HG02852 (cell line): Measurements from ENCODE around the gene SPINK4.
A peak's percentile ranks its signal among the peaks of the same experiment; 100 is the strongest.

Source experiments
- ATAC-seq: cut with Tn5 transposase; IDR thresholded peaks from one replicate; pipeline ENCODE4 v1.9.1; 2021; ENCODE audit warnings: mild to moderate bottlenecking, moderate library complexity; ENCODE audit not compliant: unreplicated experiment

Gene SPINK4

GRCh38 chr9:33255471-33255870 is 15.5 kb downstream of the SPINK4 start:
- ATAC-seq: no peak

- ATAC-seq: no peak
Observed at GRCh38 chr9:33256236-33256635, 16.3 kb downstream of the SPINK4 start.

GRCh38 chr9:33257276-33257675 is 17.3 kb downstream of the SPINK4 start:
- no peak for ATAC-seq

- ATAC-seq: no peak
Observed at GRCh38 chr9:33260372-33260771, 20.4 kb downstream of the SPINK4 start.

DNA sequence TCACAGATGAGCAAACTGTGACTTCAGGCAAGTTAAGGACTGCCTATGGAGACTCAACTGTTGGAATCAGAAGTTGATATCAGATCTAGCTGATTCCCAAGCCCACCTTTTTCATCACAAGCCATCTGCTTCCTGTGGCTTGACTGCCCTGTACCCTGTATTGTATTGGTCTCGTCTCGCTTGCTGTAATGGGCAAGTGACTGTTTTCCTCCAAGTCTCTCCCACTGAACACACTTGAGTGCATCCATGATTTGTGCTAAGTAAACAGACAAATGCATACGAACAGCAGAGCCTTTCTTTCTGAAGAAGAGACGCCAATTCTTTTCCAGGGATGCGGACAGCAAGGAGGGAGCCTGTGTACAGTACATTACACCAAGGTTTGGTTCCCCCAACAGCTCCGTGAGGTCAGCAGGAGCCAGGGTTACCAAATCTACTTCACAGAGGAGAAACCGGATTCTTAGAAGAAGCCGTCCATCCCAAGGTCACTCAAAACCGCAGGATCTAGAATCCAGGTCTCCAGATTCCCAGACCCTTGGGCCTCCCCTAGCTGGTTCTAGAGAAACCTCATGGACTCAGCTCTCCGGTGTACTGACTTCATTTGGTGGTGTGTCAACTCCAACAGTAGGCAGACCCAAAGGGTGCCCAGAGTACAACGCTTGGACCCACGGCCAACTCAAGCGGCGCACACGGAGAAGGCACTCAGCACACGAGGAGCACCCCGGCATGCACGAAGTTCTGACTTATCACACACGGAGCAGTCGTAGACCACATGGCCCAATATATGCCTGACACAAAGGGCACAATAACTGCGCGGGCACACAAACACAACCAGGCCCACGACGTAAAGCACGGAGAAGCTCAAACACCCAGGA is 23.4 kb downstream of the SPINK4 start:
- ATAC-seq: peak; percentile 3

DNA sequence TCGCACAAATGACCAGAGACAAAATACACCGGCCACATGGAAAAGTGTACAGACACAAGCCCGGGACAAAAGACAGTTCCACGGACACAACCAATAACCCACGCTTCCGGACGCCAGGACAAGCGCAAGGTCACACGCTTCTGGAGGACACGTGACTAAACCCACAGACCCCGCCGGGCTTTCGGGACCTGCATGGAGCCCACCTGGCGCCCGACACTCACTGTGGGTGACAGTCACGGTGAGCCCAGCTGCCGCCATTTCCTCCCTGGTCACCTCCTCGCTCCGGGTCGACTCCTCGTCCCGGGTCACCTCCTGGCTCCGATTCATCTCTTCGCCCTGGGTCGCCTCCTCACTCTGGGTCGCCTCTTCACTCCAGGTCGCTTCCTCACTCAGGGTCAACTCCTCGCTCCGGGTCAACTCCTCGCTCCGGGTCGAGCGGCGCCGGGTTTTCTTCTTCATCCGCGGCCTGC is 24.1 kb downstream of the SPINK4 start:
- peak; percentile 34 for ATAC-seq

GRCh38 chr9:33264473-33265177 is 24.7 kb downstream of the SPINK4 start, which contains the start of the genes BAG1 and CHMP5:
TSS of gene BAG1 (minus strand) at chr9:33264708.
TSS of gene CHMP5 (plus strand) at chr9:33265049. CDS start at chr9:33265079, 30 bp downstream.
- peak; percentile 81 for ATAC-seq

- no peak for ATAC-seq
Observed at GRCh38 chr9:33265211-33265865, 25.4 kb downstream of the SPINK4 start.

GRCh38 chr9:33267151-33267767 is 27.3 kb downstream of the SPINK4 start:
- no peak for ATAC-seq

DNA sequence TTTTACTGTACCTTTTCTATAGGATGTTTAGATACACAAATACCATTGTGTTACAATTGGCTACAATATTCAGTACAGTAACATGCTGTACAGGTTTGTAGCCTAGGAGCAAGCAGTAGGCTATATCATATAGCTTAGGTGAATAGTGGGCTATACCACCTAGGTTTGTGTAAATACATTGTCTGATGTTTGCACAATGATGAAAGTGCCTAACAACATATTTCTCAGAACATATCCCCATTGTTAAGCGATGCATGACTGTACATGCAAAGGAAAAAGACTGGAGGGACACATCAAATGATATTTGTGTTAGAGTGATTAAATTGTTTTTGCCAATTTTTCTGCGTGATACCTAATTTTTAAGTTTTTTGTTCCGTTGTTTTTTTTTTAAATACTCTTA is 30.2 kb downstream of the SPINK4 start:
- ATAC-seq: no peak

DNA sequence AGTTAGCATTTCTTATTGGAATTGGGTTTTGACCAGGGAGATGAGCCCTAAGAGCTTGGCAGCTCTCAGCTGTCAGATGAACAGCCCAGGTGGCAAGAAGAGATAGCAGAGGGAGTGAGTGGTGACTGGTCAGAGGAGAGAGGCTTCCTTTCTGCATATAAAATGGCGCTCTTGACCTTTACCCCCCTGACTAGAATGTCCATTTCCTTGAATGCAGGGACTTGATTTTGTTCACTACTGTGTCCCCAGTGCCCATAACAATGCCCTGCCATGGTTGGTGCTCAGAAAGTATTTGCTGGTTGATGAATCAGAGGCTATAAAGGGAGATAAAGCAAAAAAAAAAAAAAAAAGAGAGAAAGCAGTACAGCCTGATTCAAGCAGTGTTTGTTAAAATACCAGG is 32.1 kb downstream of the SPINK4 start:
- ATAC-seq: no peak

DNA sequence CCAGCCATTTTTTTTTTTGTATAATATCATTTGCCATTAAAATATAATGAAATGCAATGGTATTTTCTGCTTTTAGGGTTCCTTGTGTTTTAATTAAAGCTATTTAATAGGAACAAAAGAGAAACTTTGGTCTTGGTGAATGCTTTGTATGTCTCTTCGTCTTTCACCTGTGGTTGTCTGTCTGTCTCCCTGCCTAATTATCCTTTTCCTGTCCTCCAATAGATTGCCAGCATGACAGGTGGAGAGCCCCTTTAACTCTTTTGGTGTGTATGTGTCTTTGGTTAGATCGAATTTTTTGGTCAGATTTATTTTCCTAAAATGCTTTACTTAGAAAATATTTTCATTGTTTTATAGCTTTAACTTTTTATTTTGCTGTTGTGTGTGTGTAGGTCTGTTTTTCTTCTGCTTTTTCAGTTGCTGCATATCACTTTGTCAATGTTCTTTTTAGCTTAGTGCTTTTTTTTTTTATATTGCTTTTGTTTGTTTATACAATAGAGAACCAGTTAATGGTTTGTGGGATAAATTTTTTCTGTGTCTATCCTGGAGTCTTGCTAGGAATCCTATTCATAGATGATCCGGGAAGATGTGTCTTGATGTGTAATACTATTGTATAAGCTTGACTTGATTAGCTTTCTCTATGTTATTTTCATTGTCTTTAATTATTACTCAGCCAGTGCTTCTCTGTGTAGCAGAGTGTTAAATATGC is 33.5 kb downstream of the SPINK4 start:
- no peak for ATAC-seq

DNA sequence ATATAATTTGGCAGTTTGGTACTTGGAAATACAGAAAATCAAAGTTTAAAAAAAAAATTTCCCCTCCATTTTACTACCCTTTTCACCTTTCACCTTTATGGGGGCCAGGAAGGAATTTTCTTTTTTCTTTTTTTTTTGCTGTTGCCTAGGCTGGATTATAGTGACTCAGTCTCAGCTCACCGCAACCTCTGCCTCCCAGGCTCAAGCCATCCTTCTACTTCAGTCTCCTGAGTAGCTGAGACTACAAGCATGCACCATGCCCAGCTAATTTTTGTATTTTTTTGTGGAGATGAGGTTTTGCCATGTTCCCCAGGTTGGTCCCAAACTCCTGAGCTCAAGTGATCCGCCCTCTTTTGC is 34.0 kb downstream of the SPINK4 start:
- ATAC-seq: no peak

DNA sequence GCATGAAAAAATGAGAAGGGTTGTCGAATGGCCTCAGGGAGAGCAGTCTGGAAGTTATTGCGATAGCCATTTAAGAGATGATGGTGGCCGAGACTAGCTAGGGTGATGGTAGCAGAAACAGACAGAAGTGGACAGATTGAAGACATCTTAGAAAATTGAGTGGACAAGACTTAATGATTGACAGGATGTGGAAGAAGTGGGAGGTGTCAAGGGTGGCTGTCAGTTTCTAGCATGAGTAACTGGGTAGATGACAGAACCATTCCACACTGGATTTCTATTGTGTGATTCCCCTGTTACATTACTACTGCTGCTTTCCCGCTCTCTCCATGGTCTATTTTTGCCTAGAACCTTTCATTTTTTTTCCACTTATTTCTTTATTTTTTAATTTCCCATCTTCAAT is 37.5 kb downstream of the SPINK4 start:
- no peak for ATAC-seq

DNA sequence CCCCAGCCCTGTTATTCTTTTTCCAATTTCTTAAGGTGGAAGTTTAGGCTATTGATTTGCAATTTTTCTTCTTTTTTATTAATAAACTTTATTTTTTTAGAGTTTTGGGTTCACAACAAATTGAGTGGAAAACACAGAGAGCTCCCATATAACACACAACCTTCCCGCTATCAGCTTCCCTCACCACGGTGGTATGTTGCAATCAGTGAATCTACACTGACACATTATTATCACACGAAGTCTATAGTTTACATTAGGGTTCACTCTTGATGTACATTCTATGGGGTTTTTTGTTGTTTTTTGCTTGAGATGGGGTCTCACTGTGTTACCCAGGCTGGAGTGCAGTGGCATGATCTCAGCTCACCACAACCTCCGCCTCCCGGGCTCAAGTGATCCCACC is 45.5 kb downstream of the SPINK4 start:
- no peak for ATAC-seq

- no peak for ATAC-seq
Observed at GRCh38 chr9:33287087-33287490, 47.1 kb downstream of the SPINK4 start.

DNA sequence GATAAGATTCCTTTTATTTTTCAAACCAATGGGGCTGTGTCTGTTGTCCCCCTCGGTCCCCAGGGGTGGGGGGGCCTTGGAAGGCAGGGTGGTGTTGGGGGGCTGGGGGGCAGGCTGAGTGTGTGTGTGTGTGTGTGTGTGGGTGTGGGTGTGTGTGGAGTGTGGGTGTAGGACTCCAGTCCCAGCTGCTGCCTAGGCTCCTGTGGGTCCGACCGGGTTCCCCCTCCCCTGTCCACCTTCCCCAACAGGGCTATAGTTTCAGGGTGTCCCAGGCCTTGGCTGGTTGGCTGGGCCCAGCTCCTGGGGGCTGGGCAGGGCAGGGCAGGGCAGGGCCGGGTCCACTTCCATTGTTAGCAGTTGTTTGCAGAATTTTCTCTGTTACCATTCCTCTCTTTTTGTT is 48.3 kb downstream of the SPINK4 start:
- no peak for ATAC-seq

DNA sequence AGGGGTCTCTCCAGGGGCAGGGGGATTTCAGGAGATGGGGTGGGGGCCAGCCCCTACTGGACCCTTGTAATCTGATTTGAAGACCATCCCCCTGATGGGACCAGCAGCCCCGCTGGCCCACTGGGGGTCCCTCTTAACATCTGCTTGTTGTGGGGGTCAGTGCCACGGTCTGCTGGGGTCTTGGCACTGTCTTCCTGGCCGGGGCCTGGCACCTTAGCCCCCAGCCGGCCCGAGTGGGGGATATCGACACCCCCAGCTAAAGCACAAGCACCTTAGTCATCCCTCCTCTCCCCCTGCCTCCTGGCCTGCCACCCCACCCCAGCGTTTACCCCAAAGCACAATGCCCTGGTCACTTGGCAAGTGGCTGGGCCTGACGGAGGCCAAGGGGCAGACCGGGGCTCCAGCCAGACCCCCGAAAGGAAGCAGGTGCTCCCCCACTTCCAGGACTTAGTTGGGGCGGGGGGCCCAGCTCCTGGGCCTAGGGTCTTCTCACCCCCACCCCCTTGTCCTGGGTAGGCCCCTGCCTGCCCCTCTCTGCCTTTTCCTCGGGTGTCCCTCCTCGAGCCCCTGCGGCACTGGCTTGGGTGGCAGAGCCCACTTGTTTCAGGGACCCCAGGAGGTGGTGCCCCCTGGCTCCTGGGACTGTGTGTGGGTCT is 49.0 kb downstream of the SPINK4 start:
- ATAC-seq: no peak

GRCh38 chr9:33289496-33289895 is 49.5 kb downstream of the SPINK4 start:
- ATAC-seq: no peak

GRCh38 chr9:33289936-33290246 is 49.9 kb downstream of the SPINK4 start:
- no peak for ATAC-seq
